Brain microvascular endothelial cell (primary cell): ENCODE measurements around the gene NPAS2.

Experiments
- DNase-seq: peaks from one replicate; pipeline ENCODE4 v3.0.0-alpha.2; 2020
- H3K27ac ChIP-seq: fragments of 250-450 bp; sonication (Bioruptor Pico); 2 replicates; pipeline ENCODE4 v1.5.1; 2020; ENCODE audit warnings: mild to moderate bottlenecking, moderate library complexity
- H3K27me3 ChIP-seq: fragments of 250-450 bp; sonication (Bioruptor Pico); replicated peaks from 2 replicates; pipeline ENCODE4 v1.5.1; 2020; ENCODE audit warnings: mild to moderate bottlenecking
- H3K36me3 ChIP-seq: fragments of 250-450 bp; sonication (Bioruptor Pico); replicated peaks from 2 replicates; pipeline ENCODE4 v1.5.1; 2020; ENCODE audit warnings: mild to moderate bottlenecking
- H3K4me3 ChIP-seq: 2 replicates; pipeline ENCODE4 v1.5.1; 2011; ENCODE audit warnings: low read depth, mild to moderate bottlenecking, control low read depth, low read length, moderate library complexity
- in situ Hi-C: cut with HindIII; loops from 2 replicates; pipeline ENCODE4 v1.10.0; 2017; ENCODE audit warnings: low sequenced_read_pairs, low pct_ligation_motif_present
- TF ChIP-seq, protein P1 (sequence below): IDR thresholded peaks from 2 replicates; pipeline ENCODE4 v1.5.1; 2011; ENCODE audit warnings: low read depth, mild to moderate bottlenecking, moderate library complexity, low read length, control low read depth, inconsistent platforms; ENCODE audit errors: missing control alignments

The NPAS2 gene

GRCh38 chr2:100955226-100955625, 135.3 kb downstream of the NPAS2 start:
- Histone ChIP-seq H3K27me3 (no peaks in the 10 kb centered on the region), H3K4me3 (no peak overlapping the region), H3K27ac (no peak overlapping the region), H3K36me3 (peaks cover 2% of the 10 kb centered on the region)
- TF ChIP-seq, protein P1, sequence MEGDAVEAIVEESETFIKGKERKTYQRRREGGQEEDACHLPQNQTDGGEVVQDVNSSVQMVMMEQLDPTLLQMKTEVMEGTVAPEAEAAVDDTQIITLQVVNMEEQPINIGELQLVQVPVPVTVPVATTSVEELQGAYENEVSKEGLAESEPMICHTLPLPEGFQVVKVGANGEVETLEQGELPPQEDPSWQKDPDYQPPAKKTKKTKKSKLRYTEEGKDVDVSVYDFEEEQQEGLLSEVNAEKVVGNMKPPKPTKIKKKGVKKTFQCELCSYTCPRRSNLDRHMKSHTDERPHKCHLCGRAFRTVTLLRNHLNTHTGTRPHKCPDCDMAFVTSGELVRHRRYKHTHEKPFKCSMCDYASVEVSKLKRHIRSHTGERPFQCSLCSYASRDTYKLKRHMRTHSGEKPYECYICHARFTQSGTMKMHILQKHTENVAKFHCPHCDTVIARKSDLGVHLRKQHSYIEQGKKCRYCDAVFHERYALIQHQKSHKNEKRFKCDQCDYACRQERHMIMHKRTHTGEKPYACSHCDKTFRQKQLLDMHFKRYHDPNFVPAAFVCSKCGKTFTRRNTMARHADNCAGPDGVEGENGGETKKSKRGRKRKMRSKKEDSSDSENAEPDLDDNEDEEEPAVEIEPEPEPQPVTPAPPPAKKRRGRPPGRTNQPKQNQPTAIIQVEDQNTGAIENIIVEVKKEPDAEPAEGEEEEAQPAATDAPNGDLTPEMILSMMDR = no peak
- DNase-seq = no peak
- in situ Hi-C loops = no loop called here

- Histone ChIP-seq H3K27ac (no peak overlapping the region), H3K27me3 (no peaks in the 10 kb centered on the region), H3K36me3 (no peaks in the 10 kb centered on the region), H3K4me3 (no peak overlapping the region)
- in situ Hi-C loops = no loop called here
- no peak for DNase-seq
- TF ChIP-seq, protein P1 = no peak
Measured at GRCh38 chr2:100956081-100956480, 136.1 kb downstream of the NPAS2 start.

DNA sequence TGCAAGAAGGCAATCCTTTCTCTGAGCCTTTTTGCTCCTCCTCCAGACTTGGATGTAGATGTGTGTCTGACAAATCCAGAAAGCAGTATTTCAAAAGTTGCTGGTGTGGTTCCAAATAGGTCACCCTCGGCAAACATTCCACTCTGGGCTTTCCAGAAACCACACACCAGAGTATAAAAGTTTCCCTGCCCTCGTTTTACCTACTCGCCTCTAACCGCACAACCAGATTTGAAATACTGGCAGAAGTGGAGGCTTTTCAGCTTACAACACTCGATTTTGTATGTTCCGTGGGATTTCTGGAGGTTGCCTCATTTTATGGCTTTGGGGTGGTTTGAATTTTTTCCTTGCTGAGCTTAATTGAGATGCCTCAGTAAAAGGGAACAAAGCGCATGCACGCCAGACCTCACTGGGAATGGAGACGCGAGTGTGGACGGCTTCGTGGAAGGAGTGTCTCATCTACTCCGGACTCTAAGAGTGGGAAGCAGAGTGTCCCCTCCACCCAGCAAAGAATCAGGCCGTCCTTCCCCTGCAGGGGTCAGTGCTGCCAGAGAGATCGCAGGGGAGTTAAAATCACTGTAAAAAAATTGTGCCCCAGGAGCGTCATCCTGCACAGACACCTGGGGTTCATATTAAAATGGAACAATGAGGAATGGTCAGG, 138.2 kb downstream of the NPAS2 start:
- Histone ChIP-seq H3K27ac (no peak overlapping the region), H3K27me3 (no peaks in the 10 kb centered on the region), H3K4me3 (no peak overlapping the region), H3K36me3 (no peaks in the 10 kb centered on the region)
- TF ChIP-seq, protein P1 = no peak
- in situ Hi-C loops = no loop called here
- no peak for DNase-seq

GRCh38 chr2:100959225-100959880, 139.4 kb downstream of the NPAS2 start:
- Histone ChIP-seq H3K27me3 (no peaks in the 10 kb centered on the region), H3K4me3 (no peak overlapping the region), H3K27ac (no peak overlapping the region), H3K36me3 (no peaks in the 10 kb centered on the region)
- DNase-seq = no peak
- in situ Hi-C loops = no loop called here
- TF ChIP-seq, protein P1 = no peak

- in situ Hi-C loops = no loop called here
- Histone ChIP-seq H3K36me3 (no peaks in the 10 kb centered on the region), H3K4me3 (no peak overlapping the region), H3K27me3 (no peaks in the 10 kb centered on the region), H3K27ac (no peak overlapping the region)
- TF ChIP-seq, protein P1 = no peak
- DNase-seq = no peak
Measured at GRCh38 chr2:100960688-100961087, 140.7 kb downstream of the NPAS2 start.
